Osteocyte (in vitro differentiated cells): ENCODE measurements around the gene NLRC5. TPM values are rescaled to one million over a fixed set of nuclear protein-coding genes. Genes with fewer than 3 reads are reported as not detected.

Experiments
- DNase-seq: peaks from one replicate; pipeline ENCODE4 v3.0.0; 2021; ENCODE audit warnings: mixed read lengths; ENCODE audit not compliant: unreplicated experiment; ENCODE audit errors: extremely low spot score
- H3K27ac Mint-ChIP-seq: one replicate; pipeline ENCODE4 v1.8.0; 2021; ENCODE audit warnings: mild to moderate bottlenecking, mixed read lengths; ENCODE audit not compliant: unreplicated experiment
- H3K27me3 Mint-ChIP-seq: one replicate; pipeline ENCODE4 v1.8.0; 2021; ENCODE audit warnings: mixed read lengths; ENCODE audit not compliant: unreplicated experiment
- H3K36me3 Mint-ChIP-seq: one replicate; pipeline ENCODE4 v1.8.0; 2021; ENCODE audit warnings: mixed read lengths; ENCODE audit not compliant: unreplicated experiment
- H3K4me1 Mint-ChIP-seq: one replicate; pipeline ENCODE4 v1.8.0; 2021; ENCODE audit warnings: mixed read lengths; ENCODE audit not compliant: unreplicated experiment
- H3K4me3 Mint-ChIP-seq: one replicate; pipeline ENCODE4 v1.8.0; 2021; ENCODE audit warnings: mild to moderate bottlenecking, moderate library complexity, mixed read lengths; ENCODE audit not compliant: unreplicated experiment
- H3K9me3 Mint-ChIP-seq: one replicate; pipeline ENCODE4 v1.8.0; 2021; ENCODE audit warnings: mixed read lengths; ENCODE audit not compliant: unreplicated experiment
- CTCF ChIP-seq: fragments of 200-600 bp; sonication (generic); IDR thresholded peaks from 2 replicates; pipeline ENCODE4 v1.5.0; 2021; ENCODE audit warnings: antibody characterized with exemption, mild to moderate bottlenecking, moderate library complexity
- total RNA-seq: library from RNA; stranded (reverse); gene quantifications from 2 replicates; pipeline ENCODE4 v1.2.1, GENCODE V29; 2021

The NLRC5 gene
- total RNA-seq, 1 donor from 2014 or later, result 24.7 TPM

- Mint-ChIP-seq H3K9me3 (no peaks in the 10 kb centered on the region), H3K27ac (peak overlapping the region; percentile 43), H3K4me1 (peaks cover 48% of the 10 kb centered on the region), H3K27me3 (no peaks in the 10 kb centered on the region), H3K36me3 (peaks cover 50% of the 10 kb centered on the region), H3K4me3 (no peak overlapping the region)
- no peak for TF ChIP-seq CTCF
- DNase-seq, result no peak
Measured at GRCh38 chr16:56943761-56944375, 45.5 kb upstream of the NLRC5 start.

DNA sequence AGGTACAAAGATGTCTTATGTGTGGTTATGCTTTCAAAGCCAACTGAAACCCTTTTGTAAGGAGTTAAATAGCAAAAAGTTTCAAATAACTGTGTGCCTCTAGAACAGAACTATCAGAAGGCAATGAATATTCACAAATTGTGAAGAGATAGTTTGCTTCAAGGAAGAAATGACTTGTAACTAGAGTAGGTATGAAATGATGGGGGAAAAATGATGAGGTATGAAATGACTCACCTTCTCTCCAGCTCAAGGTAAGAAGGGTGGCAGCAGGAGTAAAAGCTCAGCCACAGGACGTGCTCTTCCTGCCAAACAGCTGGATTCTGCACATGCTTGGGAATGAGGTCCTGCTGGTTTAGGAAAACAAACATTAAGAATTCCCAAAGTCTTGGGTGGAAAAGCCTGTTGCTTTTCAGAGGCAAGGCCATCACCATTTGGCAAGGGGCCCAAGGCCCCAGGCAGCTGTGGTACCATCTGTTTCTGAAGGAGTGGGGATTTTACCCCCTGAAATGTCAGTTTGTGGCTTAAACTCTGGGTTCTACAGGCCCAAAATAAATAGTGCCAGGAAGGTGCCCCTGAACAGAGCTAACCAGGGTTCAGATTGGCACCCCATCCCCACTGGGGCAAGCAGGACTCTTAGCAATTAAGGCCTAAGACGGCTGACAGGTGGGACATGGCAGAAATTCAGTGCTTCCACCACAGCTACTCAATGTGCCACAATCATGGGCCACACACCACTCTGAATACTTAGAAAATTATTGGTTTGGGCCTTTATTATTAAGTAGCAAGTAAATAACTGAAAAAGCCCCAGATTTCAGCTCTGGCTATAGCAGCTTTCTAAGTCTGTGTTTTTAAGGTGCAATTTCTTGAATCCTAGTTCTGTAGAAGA lies 44.2 kb upstream of the NLRC5 start:
- Mint-ChIP-seq H3K27ac (peak overlapping the region; percentile 56), H3K9me3 (no peaks in the 10 kb centered on the region), H3K4me1 (peaks cover 39% of the 10 kb centered on the region), H3K36me3 (peaks cover 37% of the 10 kb centered on the region), H3K4me3 (no peak overlapping the region), H3K27me3 (no peaks in the 10 kb centered on the region)
- no peak for TF ChIP-seq CTCF
- DNase-seq, result no peak

GRCh38 chr16:56945847-56946527 lies 43.4 kb upstream of the NLRC5 start:
- Mint-ChIP-seq H3K4me3 (no peak overlapping the region), H3K36me3 (peaks cover 36% of the 10 kb centered on the region), H3K27me3 (no peaks in the 10 kb centered on the region), H3K27ac (peak overlapping the region; percentile 47), H3K9me3 (no peaks in the 10 kb centered on the region), H3K4me1 (peaks cover 40% of the 10 kb centered on the region)
- DNase-seq, result no peak
- TF ChIP-seq CTCF, result no peak

DNA sequence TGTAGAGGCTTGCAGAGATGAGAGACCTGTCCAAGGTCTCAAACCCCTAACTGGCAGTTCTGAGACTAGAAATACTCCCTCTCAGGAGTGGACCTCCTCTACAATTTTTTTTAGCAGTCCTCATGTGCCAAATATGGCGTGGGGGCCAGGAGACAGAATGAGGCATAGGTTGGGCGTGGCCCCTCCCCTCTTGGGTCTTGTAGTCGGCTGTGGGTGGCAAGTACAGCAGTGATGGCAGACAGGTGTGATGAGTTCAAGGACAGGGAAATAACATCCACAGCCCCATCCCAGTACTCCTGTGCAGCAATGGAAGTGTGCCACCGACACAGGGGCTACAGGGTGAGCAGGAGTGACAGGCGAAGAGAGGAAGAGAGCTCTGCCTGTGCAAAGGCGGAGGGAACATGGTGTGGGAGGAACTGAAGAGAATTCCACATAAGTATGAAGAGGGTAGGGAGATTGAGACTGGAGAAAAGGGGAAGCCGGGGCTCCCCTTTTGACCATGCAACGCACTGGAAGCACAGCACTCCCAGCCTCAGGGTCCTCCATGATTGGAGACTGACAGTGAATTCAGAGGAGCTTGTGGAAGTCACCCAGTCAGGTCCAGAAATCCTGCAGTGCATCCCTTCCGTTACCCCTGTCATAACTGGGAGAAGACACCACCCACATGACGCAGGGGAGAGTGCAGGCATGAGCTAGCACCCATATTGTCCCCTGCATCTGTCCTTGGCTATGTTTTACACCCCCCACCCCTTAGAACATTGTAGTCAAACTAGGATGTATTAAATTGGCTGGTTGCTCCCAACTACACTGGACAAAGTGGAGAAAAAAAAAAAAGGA lies 42.4 kb upstream of the NLRC5 start:
- DNase-seq, result no peak
- H3K27me3 Mint-ChIP-seq, result no peaks in the 10 kb centered on the region
- peak overlapping the region; percentile 41 for H3K27ac Mint-ChIP-seq
- H3K4me3 Mint-ChIP-seq, result no peak overlapping the region
- no peaks in the 10 kb centered on the region for H3K9me3 Mint-ChIP-seq
- H3K4me1 Mint-ChIP-seq, result peaks cover 43% of the 10 kb centered on the region
- peaks cover 29% of the 10 kb centered on the region for H3K36me3 Mint-ChIP-seq
- TF ChIP-seq CTCF, result no peak
